Mesothelial cell of epicardium (in vitro differentiated cells): Measurements from ENCODE around the gene TCF23. TPM values are rescaled to one million over a fixed set of nuclear protein-coding genes. Genes with fewer than 3 reads are reported as not detected.

Experiments used
- DNase-seq, 2 experiments: peaks; one replicate each; pipeline ENCODE4 v3.0.0; 2021; ENCODE audit warnings: low spot score in 2 of 2; ENCODE audit not compliant: unreplicated experiment in 2 of 2
- H3K27ac Mint-ChIP-seq: 2 replicates; pipeline ENCODE4 v1.8.0; 2021; ENCODE audit warnings: mixed read lengths
- H3K27me3 Mint-ChIP-seq: 2 replicates; pipeline ENCODE4 v1.8.0; 2021; ENCODE audit warnings: low read depth, mixed read lengths
- H3K36me3 Mint-ChIP-seq: 2 replicates; pipeline ENCODE4 v1.8.0; 2021; ENCODE audit warnings: mixed read lengths
- H3K4me1 Mint-ChIP-seq: 2 replicates; pipeline ENCODE4 v1.8.0; 2021; ENCODE audit warnings: mixed read lengths
- H3K4me3 Mint-ChIP-seq: 2 replicates; pipeline ENCODE4 v1.8.0; 2021; ENCODE audit warnings: mild to moderate bottlenecking, moderate library complexity, mixed read lengths
- H3K9me3 Mint-ChIP-seq: 2 replicates; pipeline ENCODE4 v1.8.0; 2021; ENCODE audit warnings: mixed read lengths
- CTCF ChIP-seq: fragments of 200-600 bp; sonication (generic); IDR thresholded peaks from one replicate; pipeline ENCODE4 v1.5.0; 2021; ENCODE audit warnings: antibody characterized with exemption; ENCODE audit not compliant: unreplicated experiment
- total RNA-seq: library from RNA; stranded (reverse); gene quantifications from 3 replicates; pipeline ENCODE4 v1.2.1, GENCODE V29; 2021

Gene TCF23
- total RNA-seq, 1 donor from 2014 or later = not detected

GRCh38 chr2:27198627-27199026 is 49.8 kb downstream of the TCF23 start:
- no peak for DNase-seq
- no peak for TF ChIP-seq CTCF
- H3K4me1 Mint-ChIP-seq = no peaks in the 10 kb centered on the region
- H3K9me3 Mint-ChIP-seq = no peaks in the 10 kb centered on the region
- no peak overlapping the region for H3K4me3 Mint-ChIP-seq
- H3K27ac Mint-ChIP-seq = peak overlapping the region; percentile 44
- H3K27me3 Mint-ChIP-seq = no peaks in the 10 kb centered on the region
- peaks cover 12% of the 10 kb centered on the region for H3K36me3 Mint-ChIP-seq

- Mint-ChIP-seq H3K27ac (no peak overlapping the region), H3K9me3 (no peaks in the 10 kb centered on the region), H3K4me3 (no peak overlapping the region), H3K36me3 (peaks cover 14% of the 10 kb centered on the region), H3K27me3 (no peaks in the 10 kb centered on the region), H3K4me1 (no peaks in the 10 kb centered on the region)
- no peak for DNase-seq
- no peak for TF ChIP-seq CTCF
Measured at GRCh38 chr2:27199241-27199640, 50.4 kb downstream of the TCF23 start.

GRCh38 chr2:27201675-27202074 is 52.9 kb downstream of the TCF23 start:
- Mint-ChIP-seq H3K4me3 (no peak overlapping the region), H3K36me3 (peaks cover 25% of the 10 kb centered on the region), H3K27me3 (no peaks in the 10 kb centered on the region), H3K4me1 (no peaks in the 10 kb centered on the region), H3K9me3 (no peaks in the 10 kb centered on the region), H3K27ac (no peak overlapping the region)
- no peak for DNase-seq
- TF ChIP-seq CTCF = no peak

GRCh38 chr2:27202854-27203253 is 54.0 kb downstream of the TCF23 start:
- TF ChIP-seq CTCF = no peak
- Mint-ChIP-seq H3K4me1 (no peaks in the 10 kb centered on the region), H3K36me3 (peaks cover 31% of the 10 kb centered on the region), H3K9me3 (no peaks in the 10 kb centered on the region), H3K27me3 (no peaks in the 10 kb centered on the region), H3K27ac (no peak overlapping the region), H3K4me3 (no peak overlapping the region)
- DNase-seq = no peak

GRCh38 chr2:27203741-27204140 is 54.9 kb downstream of the TCF23 start:
- peaks cover 31% of the 10 kb centered on the region for H3K36me3 Mint-ChIP-seq
- DNase-seq = no peak

More at GRCh38 chr2:27203741-27204140, 54.9 kb downstream of the TCF23 start:
- H3K4me1 Mint-ChIP-seq = no peaks in the 10 kb centered on the region
- H3K27ac Mint-ChIP-seq = no peak overlapping the region
- no peak for TF ChIP-seq CTCF
- H3K9me3 Mint-ChIP-seq = no peaks in the 10 kb centered on the region
- H3K4me3 Mint-ChIP-seq = no peak overlapping the region
- H3K27me3 Mint-ChIP-seq = no peaks in the 10 kb centered on the region
